C4-2B (cell line): ENCODE results near the gene ZKSCAN4.

Experiments
- H3K27ac ChIP-seq: fragments of 450-650 bp; 2 replicates; pipeline ENCODE4 v1.5.1; 2017
- ZFX ChIP-seq: fragments of 450-650 bp; IDR thresholded peaks from 2 replicates; pipeline ENCODE4 v1.6.1; 2017
- TF ChIP-seq, protein P1 (sequence below): fragments of 450-650 bp; conservative IDR thresholded peaks from 2 replicates; pipeline ENCODE4 v1.5.1; 2017; ENCODE audit warnings: mild to moderate bottlenecking

Gene ZKSCAN4

DNA sequence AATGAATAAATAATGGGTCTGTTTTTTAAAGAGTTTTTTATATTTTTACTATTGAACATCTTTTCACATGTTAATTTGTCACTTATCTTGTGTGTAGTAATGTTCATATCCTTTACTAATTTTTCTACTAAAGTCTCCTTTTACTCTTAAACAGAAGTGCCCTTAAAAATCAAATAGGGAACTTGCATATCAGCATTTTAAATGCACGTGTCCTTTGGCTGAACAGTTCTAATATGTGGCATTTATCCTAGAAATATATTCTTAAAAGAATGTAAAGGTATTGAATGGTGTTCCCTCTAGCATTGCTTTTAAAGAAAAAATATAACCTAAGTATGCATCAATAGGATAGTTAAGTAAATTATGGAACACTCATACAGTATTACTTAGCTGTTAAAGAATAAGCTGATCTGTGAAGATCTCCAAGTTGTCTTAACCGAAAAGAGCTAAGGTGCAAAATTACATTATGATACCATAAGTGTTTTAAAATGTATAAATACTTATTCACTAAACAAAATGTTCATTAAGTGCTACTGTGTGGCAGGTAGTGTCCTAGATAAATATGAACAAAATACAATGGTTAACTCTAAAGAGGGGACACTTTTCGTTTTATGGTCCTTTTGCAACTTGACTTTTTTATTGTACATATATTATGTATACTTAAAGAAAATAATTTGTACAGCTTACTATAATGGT is 28.7 kb upstream of the ZKSCAN4 start:
- no peak overlapping the region for H3K27ac ChIP-seq
- no peak for TF ChIP-seq ZFX
- TF ChIP-seq, protein P1, sequence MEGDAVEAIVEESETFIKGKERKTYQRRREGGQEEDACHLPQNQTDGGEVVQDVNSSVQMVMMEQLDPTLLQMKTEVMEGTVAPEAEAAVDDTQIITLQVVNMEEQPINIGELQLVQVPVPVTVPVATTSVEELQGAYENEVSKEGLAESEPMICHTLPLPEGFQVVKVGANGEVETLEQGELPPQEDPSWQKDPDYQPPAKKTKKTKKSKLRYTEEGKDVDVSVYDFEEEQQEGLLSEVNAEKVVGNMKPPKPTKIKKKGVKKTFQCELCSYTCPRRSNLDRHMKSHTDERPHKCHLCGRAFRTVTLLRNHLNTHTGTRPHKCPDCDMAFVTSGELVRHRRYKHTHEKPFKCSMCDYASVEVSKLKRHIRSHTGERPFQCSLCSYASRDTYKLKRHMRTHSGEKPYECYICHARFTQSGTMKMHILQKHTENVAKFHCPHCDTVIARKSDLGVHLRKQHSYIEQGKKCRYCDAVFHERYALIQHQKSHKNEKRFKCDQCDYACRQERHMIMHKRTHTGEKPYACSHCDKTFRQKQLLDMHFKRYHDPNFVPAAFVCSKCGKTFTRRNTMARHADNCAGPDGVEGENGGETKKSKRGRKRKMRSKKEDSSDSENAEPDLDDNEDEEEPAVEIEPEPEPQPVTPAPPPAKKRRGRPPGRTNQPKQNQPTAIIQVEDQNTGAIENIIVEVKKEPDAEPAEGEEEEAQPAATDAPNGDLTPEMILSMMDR: no peak

DNA sequence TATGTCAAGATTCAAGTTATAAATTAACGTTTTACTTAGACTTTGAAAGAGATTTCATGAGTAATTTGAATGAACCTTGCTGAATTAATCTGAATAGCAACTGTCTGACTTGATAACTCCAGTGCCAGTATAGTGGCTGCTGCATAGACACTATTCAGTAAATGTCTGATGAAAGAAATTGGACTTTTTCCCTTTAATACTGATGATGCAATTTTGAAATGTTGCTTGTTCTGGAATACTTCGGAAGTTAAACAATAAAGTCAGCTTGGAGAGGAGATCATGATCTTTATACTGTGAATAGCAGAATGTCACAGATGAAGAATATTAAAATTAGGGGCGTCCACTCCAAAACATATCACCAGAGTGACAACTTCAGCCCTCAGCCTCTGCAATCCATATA is 25.7 kb upstream of the ZKSCAN4 start:
- TF ChIP-seq ZFX: no peak
- TF ChIP-seq, protein P1: no peak
- no peak overlapping the region for H3K27ac ChIP-seq

DNA sequence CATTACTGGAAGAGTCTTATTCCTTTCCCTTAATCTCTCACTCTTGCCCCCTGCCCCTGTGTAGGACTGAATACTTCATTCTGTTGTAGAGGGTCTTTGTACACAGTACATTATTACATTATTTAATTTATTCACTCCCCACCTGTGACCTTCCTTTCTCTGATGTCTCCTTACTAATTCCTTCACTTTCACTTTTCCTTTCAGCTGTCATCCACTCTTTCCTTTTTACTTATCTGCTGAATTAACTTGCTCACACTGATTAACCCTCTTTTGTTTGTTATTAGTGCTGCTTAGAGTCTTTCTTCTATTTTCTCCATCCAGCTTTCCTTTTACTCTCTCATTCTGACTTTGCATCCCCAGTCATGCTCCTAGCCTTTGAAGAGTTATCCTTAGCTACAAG is 22.8 kb upstream of the ZKSCAN4 start:
- TF ChIP-seq, protein P1: no peak
- no peak for TF ChIP-seq ZFX
- no peak overlapping the region for H3K27ac ChIP-seq

DNA sequence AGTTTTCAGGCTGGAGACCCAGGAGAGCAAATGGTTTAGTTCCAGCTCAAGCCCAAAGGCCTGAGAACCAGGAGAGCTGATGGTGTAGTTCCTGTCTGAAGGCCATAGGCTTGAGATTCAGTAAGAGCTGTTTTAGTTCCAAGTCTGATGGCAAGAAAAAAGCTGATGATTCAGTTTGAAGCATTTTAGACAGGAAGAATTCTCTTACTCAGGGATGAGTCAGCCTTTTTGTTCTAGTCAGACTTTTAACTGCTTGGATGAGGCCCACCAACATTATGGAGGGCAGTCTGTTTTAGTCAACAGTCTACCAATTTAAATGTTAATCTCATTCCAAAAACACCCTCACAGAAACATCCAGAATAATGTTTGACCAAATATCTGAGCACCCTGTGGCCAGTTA is 17.4 kb upstream of the ZKSCAN4 start:
- TF ChIP-seq, protein P1: no peak
- no peak for TF ChIP-seq ZFX

DNA sequence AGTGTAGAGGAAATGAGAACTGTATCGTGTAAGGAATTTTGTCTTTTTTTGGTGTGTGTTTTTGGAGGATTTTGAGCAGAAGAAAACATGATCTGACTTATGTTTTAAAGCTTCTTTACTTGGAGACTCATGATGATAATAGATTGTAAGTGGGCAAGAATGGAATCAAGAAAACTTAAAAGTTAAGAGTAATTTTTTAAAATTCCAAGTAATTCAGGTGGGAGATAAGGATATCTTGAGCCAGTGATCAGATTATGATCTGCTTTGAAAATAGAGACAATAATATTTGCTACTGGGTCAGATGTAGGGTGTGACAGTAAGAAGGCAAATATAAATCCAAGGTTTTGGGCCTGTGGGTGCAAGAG is 15.6 kb upstream of the ZKSCAN4 start:
- H3K27ac ChIP-seq: no peak overlapping the region; the same call in 1 of the 2 replicates
- TF ChIP-seq, protein P1: no peak
- TF ChIP-seq ZFX: no peak

More for the DNA sequence above, 17.4 kb upstream of the ZKSCAN4 start:
- H3K27ac ChIP-seq: no peak overlapping the region

DNA sequence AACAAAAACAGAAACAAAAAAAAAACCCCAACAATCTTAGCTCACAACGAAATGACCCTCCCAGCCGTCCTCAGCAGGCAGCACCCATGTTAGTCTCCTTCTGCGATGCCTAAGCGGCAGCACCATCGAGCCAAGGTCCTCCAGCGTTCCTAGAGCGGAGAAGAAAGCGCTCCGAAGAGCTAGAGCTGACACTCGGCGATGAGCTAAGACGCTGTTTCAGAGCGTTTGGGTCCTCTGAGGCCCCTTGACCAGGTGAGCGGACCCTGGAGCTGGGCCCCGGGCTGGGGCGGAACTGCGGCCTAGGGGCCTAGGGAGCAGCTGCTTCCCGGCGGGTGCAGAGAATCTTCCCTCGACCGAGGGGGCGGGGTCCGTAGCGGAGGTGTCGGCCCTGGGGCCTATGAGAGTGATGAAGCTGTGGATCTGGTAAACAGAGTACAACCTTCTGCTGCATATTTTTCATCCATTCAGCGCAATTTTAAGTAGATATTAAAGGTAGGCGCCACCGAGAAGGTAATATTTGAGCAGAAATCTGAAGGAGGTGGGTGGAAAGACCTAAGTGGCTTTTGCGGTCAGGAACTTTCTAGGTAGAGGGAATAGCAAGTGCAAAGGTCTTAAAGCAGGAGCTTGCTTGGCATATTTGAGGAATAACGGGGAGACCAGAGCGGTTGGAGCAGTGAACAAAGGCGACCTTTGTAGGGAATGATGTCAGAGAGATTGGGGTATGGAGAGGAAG is 15.1 kb upstream of the ZKSCAN4 start, which contains the start of gene ZSCAN26:
TSS of gene ZSCAN26 (plus strand) at position 182 of the 733 bp plus-strand sequence. CDS start 4,777 bp downstream, outside the sequence.
- H3K27ac ChIP-seq: peak within 1 kb of the TSS; percentile 57
- TF ChIP-seq, protein P1: no peak
- TF ChIP-seq ZFX: peak; percentile 88

DNA sequence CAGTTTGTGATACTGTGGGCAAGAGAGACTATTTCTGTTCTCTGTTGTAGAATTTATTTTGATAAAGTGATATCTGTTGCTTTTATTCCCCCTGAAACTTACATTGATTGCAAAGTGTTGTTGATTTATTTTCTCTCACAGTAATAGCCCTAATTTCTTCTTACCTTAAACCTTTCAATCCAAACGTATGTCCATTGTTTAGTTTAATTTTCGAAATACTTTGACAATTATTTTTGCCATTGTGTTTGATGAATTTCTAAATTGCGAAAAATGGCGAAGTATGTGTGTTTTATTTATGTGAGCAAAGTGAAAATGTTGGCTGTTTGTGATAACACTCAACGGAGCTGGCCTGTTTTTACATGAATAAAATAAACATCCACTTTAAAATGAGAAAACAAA is 14.5 kb upstream of the ZKSCAN4 start:
- TF ChIP-seq ZFX: no peak
- TF ChIP-seq, protein P1: no peak
- H3K27ac ChIP-seq: peak overlapping the region; percentile 57
